Panc1 (cell line): ENCODE measurements around the gene AIF1. TPM values are rescaled to one million over a fixed set of nuclear protein-coding genes. Genes with fewer than 3 reads are reported as not detected.

Experiments used
- ATAC-seq: fragments of 200-7000 bp; cut with Tn5 transposase; 2 replicates; pipeline ENCODE4 v1.9.1; 2020; ENCODE audit warnings: mild to moderate bottlenecking, moderate library complexity
- BruUV-seq: library from RNA; stranded (reverse); fragments of 400-500 nt; replicated peaks from 2 replicates; lab custom pipeline; 2021; lab: Mats Ljungman, UMichigan
- CTCF ChIA-PET: fragments of 300-600 bp; sonication (Branson Sonifier 250); formaldehyde crosslinking; loops from one replicate; lab custom pipeline; 2022; ENCODE audit warnings: antibody characterized with exemption; lab: Charles Lee
- POLR2A ChIA-PET: fragments of 300-600 bp; sonication (Branson Sonifier 250); formaldehyde crosslinking; loops from one replicate; lab custom pipeline; 2022; ENCODE audit warnings: antibody characterized with exemption; lab: Charles Lee
- DNase-seq: peaks from one replicate; pipeline ENCODE4 v3.0.0-alpha.2; 2010; ENCODE audit warnings: low read depth, low spot score
- H3K27ac ChIP-seq: 2 replicates; pipeline ENCODE4 v1.5.1; 2011; ENCODE audit warnings: mild to moderate bottlenecking, low read length, inconsistent platforms
- H3K27me3 ChIP-seq: fragments of 200-500 bp; sonication (Bioruptor generic); 2 replicates; pipeline ENCODE4 v1.6.0; 2014; ENCODE audit warnings: low read length, inconsistent platforms; ENCODE audit not compliant: control insufficient read depth, insufficient read depth
- H3K36me3 ChIP-seq: fragments of 200-500 bp; sonication (Bioruptor generic); 2 replicates; pipeline ENCODE4 v1.5.1; 2014; ENCODE audit warnings: inconsistent platforms, mild to moderate bottlenecking, low read length, moderate library complexity; ENCODE audit not compliant: control insufficient read depth, insufficient read depth
- H3K4me1 ChIP-seq: 2 replicates; pipeline ENCODE4 v1.5.1; 2011; ENCODE audit warnings: inconsistent platforms, mild to moderate bottlenecking, low read length, moderate library complexity; ENCODE audit not compliant: control insufficient read depth, insufficient read depth
- H3K4me3 ChIP-seq, 2 experiments: 2 replicates each; pipeline ENCODE4 v1.5.1; 2011 to 2012; ENCODE audit warnings: low read depth in 2 of 2, low read length in 2 of 2, mild to moderate bottlenecking in 2 of 2, inconsistent platforms in 1 of 2, moderate library complexity in 1 of 2
- H3K9me3 ChIP-seq: fragments of 200-500 bp; sonication (Bioruptor generic); 2 replicates; pipeline ENCODE4 v1.5.1; 2014; ENCODE audit warnings: low read depth, mild to moderate bottlenecking, inconsistent platforms, low read length, moderate library complexity; ENCODE audit not compliant: control insufficient read depth, insufficient read depth
- CTCF ChIP-seq: fragments of 450-650 bp; IDR thresholded peaks from 2 replicates; pipeline ENCODE4 v1.5.1; 2017; ENCODE audit warnings: mild to moderate bottlenecking
- POLR2AphosphoS5 ChIP-seq: IDR thresholded peaks from 2 replicates; pipeline ENCODE4 v1.6.1; 2012; ENCODE audit warnings: mild to moderate bottlenecking, low read depth, low read length, moderate library complexity
- SIN3A ChIP-seq: IDR thresholded peaks from 2 replicates; pipeline ENCODE4 v1.6.1; 2012; ENCODE audit warnings: low read depth, mild to moderate bottlenecking, low read length, moderate library complexity, borderline replicate concordance; ENCODE audit not compliant: insufficient read depth
- TCF7L2 ChIP-seq: IDR thresholded peaks from 2 replicates; pipeline ENCODE4 v1.6.1; 2011; ENCODE audit warnings: mild to moderate bottlenecking, low read depth, low read length, inconsistent platforms
- in situ Hi-C: cut with HindIII; loops from 2 replicates; pipeline ENCODE4 v1.10.0; 2016; ENCODE audit warnings: low sequenced_read_pairs, low pct_unique_long_range_greater_than_20kb
- intact Hi-C: fragments of 100-400 bp; cut with micrococcal nuclease; formaldehyde crosslinking; loops from one replicate; pipeline ENCODE4 v1.10.0; 2022; ENCODE audit not compliant: unreplicated experiment
- total RNA-seq: library from RNA; stranded (reverse); gene quantifications from one replicate; pipeline ENCODE4 v1.2.1, GENCODE V29; 2021; ENCODE audit not compliant: unreplicated experiment
- TF ChIP-seq, protein P1 (sequence below), 2 experiments: IDR thresholded peaks; 2 replicates each; pipeline ENCODE4 v1.6.1; 2011 to 2012; ENCODE audit warnings: low read depth in 2 of 2, control low read depth in 1 of 2, low read length in 1 of 2, mild to moderate bottlenecking in 1 of 2, moderate library complexity in 1 of 2; ENCODE audit not compliant: insufficient read depth in 1 of 2

Gene AIF1
- total RNA-seq, 1 experiment from 2014 or later: 0.44 TPM

DNA sequence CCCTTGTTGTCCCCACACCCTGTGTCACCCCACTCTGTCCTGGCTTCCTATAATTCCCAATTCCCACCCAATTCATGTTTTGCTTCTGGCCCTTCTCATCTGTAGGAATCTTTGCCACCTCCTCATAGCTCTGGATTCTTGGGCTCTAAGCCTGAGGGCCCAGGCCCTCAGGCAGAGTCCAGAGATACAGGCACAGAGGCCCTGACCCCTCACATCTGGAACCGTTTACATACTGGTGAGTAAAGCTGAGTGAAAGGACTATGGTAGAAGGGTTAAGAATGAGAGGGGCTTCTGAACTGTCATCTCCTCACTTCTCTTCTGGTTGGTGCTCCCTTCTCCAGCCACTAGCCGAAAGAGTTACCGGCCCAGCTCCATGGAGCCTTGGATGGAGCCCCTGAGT, 19.1 kb downstream of the AIF1 start:
- CTCF ChIA-PET: interaction anchor here (0.6 kb wide), 1 partner anchor 1879 kb away, joined by 3 read pairs; no protein-coding TSS in a partner anchor
- H3K27ac ChIP-seq: 0 out of 2 replicates have a peak overlapping the region, but pooled peaks have one; percentile 13

DNA sequence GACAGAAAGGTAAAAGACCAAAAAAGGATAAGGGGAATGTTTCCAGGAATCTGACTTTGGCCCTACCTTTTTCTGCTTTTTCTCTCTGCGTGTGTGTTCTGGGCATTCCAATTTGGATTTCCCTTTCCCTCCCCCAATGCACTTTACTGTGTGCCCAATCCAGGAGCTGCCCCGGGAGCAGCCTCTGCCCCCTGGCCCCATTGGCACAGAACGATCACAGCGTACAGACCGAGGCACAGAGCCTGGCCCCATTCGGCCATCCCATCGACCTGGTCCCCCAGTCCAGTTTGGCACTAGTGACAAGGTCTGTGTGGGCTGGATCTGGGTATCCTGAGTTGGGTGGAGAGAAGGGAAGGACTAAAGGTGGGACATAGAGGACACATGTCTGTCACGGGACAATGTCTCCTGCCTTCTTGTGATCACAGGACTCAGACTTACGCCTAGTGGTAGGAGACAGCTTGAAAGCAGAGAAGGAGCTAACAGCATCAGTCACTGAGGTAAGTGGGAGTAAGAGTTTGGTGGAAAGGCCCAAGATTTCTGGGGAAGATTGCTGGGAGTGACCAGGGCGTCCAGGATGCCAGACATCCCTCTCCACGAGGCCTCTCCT, 20.0 kb downstream of the AIF1 start:
- no peaks in the 10 kb centered on the region for H3K9me3 ChIP-seq
- no peak for DNase-seq
- ATAC-seq: no peak
- no peak overlapping the region for H3K27ac ChIP-seq
- intact Hi-C loops (no loop called here), in situ Hi-C loops (no loop called here)
- H3K36me3 ChIP-seq: peaks cover 30% of the 10 kb centered on the region
- H3K4me3 ChIP-seq: no peak overlapping the region
- BruUV-seq: no TSS peak
- peaks cover 11% of the 10 kb centered on the region; the same call in 1 of the 2 replicates for H3K4me1 ChIP-seq
- no peaks in the 10 kb centered on the region for H3K27me3 ChIP-seq
- TF ChIP-seq, protein P1, sequence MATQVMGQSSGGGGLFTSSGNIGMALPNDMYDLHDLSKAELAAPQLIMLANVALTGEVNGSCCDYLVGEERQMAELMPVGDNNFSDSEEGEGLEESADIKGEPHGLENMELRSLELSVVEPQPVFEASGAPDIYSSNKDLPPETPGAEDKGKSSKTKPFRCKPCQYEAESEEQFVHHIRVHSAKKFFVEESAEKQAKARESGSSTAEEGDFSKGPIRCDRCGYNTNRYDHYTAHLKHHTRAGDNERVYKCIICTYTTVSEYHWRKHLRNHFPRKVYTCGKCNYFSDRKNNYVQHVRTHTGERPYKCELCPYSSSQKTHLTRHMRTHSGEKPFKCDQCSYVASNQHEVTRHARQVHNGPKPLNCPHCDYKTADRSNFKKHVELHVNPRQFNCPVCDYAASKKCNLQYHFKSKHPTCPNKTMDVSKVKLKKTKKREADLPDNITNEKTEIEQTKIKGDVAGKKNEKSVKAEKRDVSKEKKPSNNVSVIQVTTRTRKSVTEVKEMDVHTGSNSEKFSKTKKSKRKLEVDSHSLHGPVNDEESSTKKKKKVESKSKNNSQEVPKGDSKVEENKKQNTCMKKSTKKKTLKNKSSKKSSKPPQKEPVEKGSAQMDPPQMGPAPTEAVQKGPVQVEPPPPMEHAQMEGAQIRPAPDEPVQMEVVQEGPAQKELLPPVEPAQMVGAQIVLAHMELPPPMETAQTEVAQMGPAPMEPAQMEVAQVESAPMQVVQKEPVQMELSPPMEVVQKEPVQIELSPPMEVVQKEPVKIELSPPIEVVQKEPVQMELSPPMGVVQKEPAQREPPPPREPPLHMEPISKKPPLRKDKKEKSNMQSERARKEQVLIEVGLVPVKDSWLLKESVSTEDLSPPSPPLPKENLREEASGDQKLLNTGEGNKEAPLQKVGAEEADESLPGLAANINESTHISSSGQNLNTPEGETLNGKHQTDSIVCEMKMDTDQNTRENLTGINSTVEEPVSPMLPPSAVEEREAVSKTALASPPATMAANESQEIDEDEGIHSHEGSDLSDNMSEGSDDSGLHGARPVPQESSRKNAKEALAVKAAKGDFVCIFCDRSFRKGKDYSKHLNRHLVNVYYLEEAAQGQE (IDR thresholded peaks at IDR 0.05; ENCODE audit: insufficient read depth in 1 of 2, low read depth in 2 of 2, low read length in 1 of 2): no peak
- TF ChIP-seq CTCF (no peak), TCF7L2 (no peak), POLR2AphosphoS5 (no peak), SIN3A (no peak)
- POLR2A ChIA-PET: no interaction called here
- CTCF ChIA-PET: no interaction called here

More for the DNA sequence above, 19.1 kb downstream of the AIF1 start:
- no TSS peak for BruUV-seq
- no peak for ATAC-seq
- Histone ChIP-seq H3K27me3 (no peaks in the 10 kb centered on the region), H3K4me1 (peaks cover 11% of the 10 kb centered on the region; the same call in 1 of the 2 replicates), H3K9me3 (no peaks in the 10 kb centered on the region), H3K36me3 (peaks cover 35% of the 10 kb centered on the region), H3K4me3 (no peak overlapping the region)
- no peak for DNase-seq
- TF ChIP-seq SIN3A (no peak), CTCF (no peak), POLR2AphosphoS5 (no peak), TCF7L2 (no peak)
- TF ChIP-seq, protein P1 (IDR thresholded peaks at IDR 0.05; ENCODE audit: insufficient read depth in 1 of 2, low read depth in 2 of 2, low read length in 1 of 2): no peak
- in situ Hi-C loops (no loop called here), intact Hi-C loops (no loop called here)
- POLR2A ChIA-PET: no interaction called here
